ENCODE data around the gene EXOC3. TPM values are rescaled to one million over a fixed set of nuclear protein-coding genes. Genes with fewer than 3 reads are reported as not detected.
"Not testable (repeated sequence)": the region's sequence is repeated elsewhere in the genome, so short reads cannot be mapped to it uniquely, and the experiment has no call there.

The EXOC3 gene
- polyA plus RNA-seq, 3 donors: 47.2 to 74.3 (median 58.4) TPM

- no peak for DNase-seq (ENCODE audit: extremely low read depth in 1 of 11, low read depth in 9 of 11, low spot score in 4 of 11)
These were observed 21.5 kb downstream of the EXOC3 start for GRCh38 chr5:464446-464842.

GRCh38 chr5:464843-465590, 22.0 kb downstream of the EXOC3 start:
- no peak for DNase-seq (ENCODE audit: extremely low read depth in 1 of 11, low read depth in 9 of 11, low spot score in 4 of 11)

GRCh38 chr5:465591-466403, 22.8 kb downstream of the EXOC3 start:
- no peak for DNase-seq (ENCODE audit: extremely low read depth in 1 of 11, low read depth in 9 of 11, low spot score in 4 of 11)

DNA sequence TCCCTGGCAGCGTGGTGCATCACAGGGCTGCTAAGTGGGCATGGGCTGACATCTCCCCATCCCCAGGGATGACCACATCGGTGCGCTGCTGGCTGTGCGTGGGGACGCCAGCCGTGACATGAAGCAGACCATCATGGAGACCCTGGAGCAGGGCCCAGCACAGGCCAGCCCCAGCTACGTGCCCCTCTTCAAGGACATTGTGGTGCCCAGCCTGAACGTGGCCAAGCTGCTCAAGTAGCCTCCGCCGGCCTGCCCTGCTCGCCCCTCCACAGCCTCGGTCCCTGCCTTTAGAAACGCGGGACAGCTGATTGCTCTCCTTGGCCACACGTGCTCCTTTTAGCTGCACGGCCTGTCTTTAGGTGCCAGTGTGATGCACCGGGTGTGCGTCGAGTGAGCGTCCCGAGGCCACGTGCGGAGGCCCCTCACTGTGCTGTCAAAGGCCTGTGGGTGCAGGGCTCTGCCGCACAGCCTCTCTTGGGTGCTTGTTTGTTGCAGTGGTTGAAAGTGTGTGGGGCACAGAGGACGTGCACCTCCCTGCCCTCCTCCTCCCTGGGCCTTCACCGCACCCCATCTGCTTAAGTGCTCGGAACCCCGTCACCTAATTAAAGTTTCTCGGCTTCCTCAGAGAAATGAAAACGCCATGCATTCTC, 23.8 kb downstream of the EXOC3 start:
- no peak for DNase-seq (ENCODE audit: extremely low read depth in 1 of 11, low read depth in 9 of 11, low spot score in 4 of 11)

DNA sequence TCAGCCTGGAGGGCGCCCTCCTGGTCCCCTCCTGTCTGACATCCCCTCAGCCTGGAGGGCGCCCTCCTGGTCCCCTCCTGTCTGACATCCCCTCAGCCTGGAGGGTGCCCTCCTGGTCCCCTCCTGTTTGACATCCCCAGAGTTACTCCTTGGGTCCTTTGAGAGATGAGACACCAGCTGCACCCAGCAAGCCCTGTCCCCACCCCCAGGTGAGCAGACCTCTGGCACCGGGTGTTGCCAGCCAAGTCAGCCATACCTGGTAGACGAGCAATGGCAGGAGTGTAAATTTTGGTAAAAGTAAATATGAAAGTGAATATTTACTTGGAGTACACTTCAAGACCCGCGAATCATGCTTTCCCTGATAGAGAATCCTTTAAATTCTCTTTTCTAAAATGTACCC, 25.4 kb downstream of the EXOC3 start:
- DNase-seq (ENCODE audit: extremely low read depth in 1 of 11, low read depth in 9 of 11, low spot score in 4 of 11): no peak

DNA sequence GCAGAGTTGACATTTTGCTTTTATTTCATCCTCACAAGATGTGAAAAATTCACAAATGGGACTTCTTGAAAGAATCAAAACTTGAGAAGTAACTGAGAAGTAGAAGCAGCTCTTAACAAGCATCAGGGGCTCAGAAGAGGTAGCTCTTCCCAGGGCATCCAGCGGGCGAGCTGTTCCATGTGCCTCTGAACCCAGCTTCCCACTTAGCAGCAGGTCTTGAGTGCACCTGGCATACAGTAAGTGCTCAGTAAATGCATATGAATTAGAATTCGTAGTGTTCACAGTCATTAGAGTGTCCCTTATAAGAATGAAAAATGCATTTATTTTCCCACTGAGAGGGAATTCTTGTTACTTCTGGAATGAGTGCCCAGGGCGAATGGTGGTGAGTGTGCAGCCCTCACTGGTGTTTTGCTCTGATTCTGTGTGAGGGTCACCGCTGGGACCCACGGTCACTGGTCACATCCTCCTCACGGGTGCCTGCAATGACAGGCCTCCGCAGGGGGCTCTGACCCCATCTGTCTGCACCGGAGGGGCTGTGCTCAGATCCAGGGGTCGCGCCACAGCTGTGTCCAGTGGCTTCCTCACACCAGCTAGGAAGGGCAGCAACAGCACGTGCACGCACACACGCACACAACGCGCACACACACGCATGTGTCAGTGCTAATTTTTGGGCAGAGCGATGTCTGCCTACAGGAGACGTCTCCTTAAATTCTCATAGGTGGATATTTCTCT, 26.9 kb downstream of the EXOC3 start:
- DNase-seq (ENCODE audit: extremely low read depth in 1 of 11, low read depth in 9 of 11, low spot score in 4 of 11): no peak

- DNase-seq (ENCODE audit: extremely low read depth in 1 of 11, low read depth in 9 of 11, low spot score in 4 of 11): no peak
These were observed 28.2 kb downstream of the EXOC3 start for GRCh38 chr5:470961-471749.

GRCh38 chr5:471750-472058, 28.7 kb downstream of the EXOC3 start:
- DNase-seq (ENCODE audit: extremely low read depth in 1 of 11, low read depth in 9 of 11, low spot score in 4 of 11): no peak

GRCh38 chr5:472076-472655, 29.2 kb downstream of the EXOC3 start:
- no peak for DNase-seq (ENCODE audit: extremely low read depth in 1 of 11, low read depth in 9 of 11, low spot score in 4 of 11)

DNA sequence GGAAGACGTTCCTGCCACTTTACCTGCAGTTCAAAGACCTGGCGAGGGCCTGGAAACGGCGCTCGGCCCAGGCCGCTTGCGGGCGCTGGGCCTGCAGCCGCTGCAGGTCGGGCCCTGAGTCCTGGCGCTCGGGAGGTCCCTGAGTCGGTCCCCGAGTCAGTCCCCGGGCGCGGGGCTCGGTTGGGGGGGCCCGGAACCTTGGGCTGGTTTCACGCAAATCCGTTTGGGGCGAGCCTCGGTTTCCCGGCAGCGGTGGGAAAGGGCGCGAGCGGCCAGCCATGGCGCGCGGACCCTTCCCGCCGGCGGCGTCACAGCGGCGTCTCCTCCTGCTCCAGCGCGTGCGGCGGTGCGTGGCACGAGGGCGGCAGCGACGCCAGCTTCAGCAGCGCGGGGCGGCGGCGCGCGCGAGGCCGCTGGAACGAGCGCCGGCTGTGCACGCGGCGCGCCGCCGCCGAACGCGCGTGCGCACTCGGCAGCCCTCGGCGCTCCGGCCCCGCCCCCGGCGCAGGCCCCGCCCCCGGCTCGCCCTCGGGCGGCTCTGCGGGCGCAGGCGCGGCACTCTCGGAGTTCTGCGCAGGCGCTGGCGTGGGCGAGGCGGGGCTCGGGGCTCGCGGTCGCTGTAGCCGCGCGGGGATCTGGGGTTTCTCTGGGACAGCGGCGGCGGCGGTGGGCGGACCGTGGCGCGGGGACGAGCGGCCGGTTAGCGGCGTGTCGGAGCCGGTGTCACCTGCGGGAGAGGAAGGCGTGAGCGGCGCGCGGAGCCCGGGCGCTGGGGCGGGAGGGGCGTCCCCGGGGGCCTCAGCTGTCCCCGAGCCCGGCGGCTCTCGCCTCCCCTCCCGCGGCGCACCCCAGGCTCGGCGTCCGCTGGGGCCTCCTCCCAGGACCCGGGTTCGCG, 29.9 kb downstream of the EXOC3 start:
- DNase-seq (ENCODE audit: extremely low read depth in 1 of 11, low read depth in 9 of 11, low spot score in 4 of 11): peak in 10 of 11 donors; percentile 49 to 79 (median 68)

DNA sequence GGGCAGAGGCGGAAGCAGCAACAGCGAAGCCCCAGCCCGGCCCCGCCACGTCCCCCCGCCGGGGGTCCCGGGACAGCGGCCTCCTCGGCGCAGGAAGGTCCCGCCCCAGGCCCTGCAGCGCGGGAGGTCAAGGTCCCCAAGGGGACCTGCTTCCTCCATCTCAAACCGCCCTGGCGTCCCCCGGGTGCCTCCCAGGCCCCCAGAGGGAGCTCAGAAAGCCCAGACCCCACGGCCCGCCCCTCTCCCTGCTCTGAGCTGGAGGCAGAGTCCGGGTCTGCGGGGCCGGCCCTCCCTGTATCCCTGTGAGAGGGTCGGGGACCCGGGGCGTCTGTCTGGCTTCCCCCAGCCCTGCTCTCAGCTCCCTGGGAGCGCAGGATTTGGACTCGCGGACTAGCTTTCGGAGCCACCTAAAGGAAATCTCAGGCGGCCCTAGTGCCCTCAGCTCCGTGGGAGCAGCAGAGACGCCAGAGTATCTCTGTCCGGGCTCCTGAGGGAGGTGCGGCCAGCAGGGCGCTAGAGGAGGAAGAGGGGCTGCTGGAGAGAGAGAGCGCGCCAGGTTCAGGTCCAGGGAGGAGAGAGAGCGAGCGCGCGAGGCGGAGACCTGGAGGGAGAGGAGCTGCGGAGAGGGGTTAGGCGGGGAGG, 30.7 kb downstream of the EXOC3 start:
- peak in 1 of 11 donors; percentile 27 for DNase-seq (ENCODE audit: extremely low read depth in 1 of 11, low read depth in 9 of 11, low spot score in 4 of 11)

DNA sequence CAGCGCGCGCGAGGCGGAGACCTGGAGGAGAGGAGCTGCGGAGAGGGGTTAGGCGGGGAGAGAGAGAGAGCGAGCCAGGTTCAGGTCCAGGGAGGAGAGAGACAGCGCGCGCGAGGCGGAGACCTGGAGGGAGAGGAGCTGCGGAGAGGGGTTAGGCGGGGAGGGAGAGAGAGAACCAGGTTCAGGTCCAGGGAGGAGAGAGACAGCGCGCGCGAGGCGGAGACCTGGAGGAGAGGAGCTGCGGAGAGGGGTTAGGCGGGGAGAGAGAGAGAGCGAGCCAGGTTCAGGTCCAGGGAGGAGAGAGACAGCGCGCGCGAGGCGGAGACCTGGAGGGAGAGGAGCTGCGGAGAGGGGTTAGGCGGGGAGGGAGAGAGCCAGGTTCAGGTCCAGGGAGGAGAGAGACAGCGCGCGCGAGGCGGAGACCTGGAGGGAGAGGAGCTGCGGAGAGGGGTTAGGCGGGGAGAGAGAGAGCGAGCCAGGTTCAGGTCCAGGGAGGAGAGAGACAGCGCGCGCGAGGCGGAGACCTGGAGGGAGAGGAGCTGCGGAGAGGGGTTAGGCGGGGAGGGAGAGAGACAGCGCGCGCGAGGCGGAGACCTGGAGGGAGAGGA, 31.4 kb downstream of the EXOC3 start:
- DNase-seq (ENCODE audit: extremely low read depth in 1 of 11, low read depth in 9 of 11, low spot score in 4 of 11): not testable (repeated sequence)

DNA sequence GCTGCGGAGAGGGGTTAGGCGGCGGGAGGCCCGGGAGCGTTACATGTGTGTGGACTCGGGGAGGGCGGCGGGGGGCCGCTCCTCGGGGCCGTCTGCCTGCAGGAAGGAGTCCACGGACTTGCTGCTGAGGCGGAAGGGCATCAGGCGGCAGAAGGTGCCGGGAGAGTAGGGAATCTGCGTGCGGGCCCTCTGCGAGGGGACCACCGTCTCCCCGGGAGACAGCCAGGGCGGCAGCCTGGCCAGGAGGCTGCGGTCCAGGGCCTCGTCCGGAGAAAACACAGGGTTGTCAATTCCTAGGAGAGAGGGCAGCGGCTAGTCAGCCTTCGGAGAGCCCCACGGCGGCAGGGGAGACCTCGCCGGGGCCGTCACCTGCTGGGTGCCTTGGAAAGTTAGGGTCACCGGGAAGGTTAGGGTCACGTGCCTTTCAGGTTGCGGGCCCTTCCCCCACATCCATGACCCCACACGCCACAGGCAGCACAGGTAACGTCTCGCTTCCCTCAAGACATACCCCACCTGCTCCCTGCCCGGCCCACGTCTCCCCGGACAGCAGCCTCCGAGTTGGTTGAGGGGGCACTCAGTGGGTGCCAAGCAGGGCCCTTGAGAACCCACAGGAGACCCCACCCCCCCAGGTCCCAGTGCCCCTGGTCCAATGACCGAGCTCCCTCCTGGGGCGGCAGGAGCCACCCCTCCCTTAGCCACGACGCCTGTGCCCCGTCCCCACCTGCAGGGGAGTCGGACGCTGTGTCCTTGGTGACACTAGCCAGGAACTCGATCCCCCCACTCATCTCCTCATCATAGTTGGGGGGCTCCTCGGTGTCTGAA, 32.1 kb downstream of the EXOC3 start:
- no peak for DNase-seq (ENCODE audit: extremely low read depth in 1 of 11, low read depth in 9 of 11, low spot score in 4 of 11)

DNA sequence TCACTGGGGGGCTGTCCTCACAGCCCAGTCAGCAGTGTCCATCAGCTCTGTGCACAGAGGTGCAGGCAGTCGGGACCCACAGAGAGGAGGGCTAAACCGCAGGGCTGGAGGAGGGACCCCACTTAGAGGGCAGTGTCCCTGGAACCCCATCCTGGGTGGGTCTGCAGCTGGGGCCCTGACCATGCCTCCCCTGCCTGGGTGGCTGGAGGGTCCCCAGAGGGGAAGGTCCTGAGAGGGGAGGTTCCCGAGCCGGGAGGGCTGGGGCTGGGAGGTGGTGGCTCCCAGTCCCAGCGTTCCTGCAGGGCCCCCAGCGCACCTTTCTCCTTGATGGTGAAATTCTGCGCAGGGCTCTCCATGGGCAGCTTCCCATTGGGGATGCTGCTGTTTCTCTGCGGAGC, 32.7 kb downstream of the EXOC3 start:
- no peak for DNase-seq (ENCODE audit: extremely low read depth in 1 of 11, low read depth in 9 of 11, low spot score in 4 of 11)

GRCh38 chr5:476102-476813, 33.3 kb downstream of the EXOC3 start:
- DNase-seq (ENCODE audit: extremely low read depth in 1 of 11, low read depth in 9 of 11, low spot score in 4 of 11): no peak

All from renal cortex interstitium (tissue), 11 donors.